Right lobe of liver (tissue), 6 donors: ENCODE results near the gene CX3CL1. TPM values are rescaled to one million over a fixed set of nuclear protein-coding genes. Genes with fewer than 3 reads are reported as not detected.

Source experiments
- ATAC-seq, 4 donors: fragments of 200-7000 bp; cut with Tn5 transposase; one replicate each; pipeline ENCODE4 v1.9.1; 2020; ENCODE audit warnings: mild to moderate bottlenecking in 4 of 4, moderate library complexity in 4 of 4
- DNase-seq, 3 donors: peaks; one replicate each; pipeline ENCODE4 v3.0.0-alpha.2; 2020
- H3K27ac ChIP-seq, 3 donors: fragments of 200-600 bp; one replicate each; pipeline ENCODE4 v1.8.0; 2022
- H3K27me3 ChIP-seq, 2 donors: fragments of 200-600 bp; one replicate each; pipeline ENCODE4 v1.8.0; 2022
- H3K36me3 ChIP-seq, 4 donors: fragments of 200-600 bp; sonication (generic) in 1 of 4; one replicate each; pipeline versions ENCODE4 v1.5.1 to v1.8.0; 2017 to 2022; ENCODE audit warnings: control low read depth in 1 of 4
- H3K4me1 ChIP-seq, 4 donors: fragments of 200-600 bp; sonication (generic) in 1 of 4; one replicate each; pipeline versions ENCODE4 v1.5.1 to v1.8.0; 2017 to 2022; ENCODE audit warnings: control low read depth in 1 of 4
- H3K4me3 ChIP-seq, 3 donors: fragments of 200-600 bp; one replicate each; pipeline ENCODE4 v1.8.0; 2022
- H3K9me3 ChIP-seq, 4 donors: fragments of 200-600 bp; sonication (generic) in 1 of 4; one replicate each; pipeline versions ENCODE4 v1.5.1 to v1.8.0; 2017 to 2022; ENCODE audit warnings: control low read depth in 1 of 4
- POLR2A ChIP-seq: fragments of 450-650 bp; IDR thresholded peaks from one replicate; pipeline ENCODE4 v1.6.1; 2017; ENCODE audit warnings: antibody characterized with exemption, mild to moderate bottlenecking
- WGBS: methylation state at CpG from one replicate; pipeline ENCODE4 v1.1.6; 2018; ENCODE audit warnings: low coverage, low lambda C conversion rate; ENCODE audit not compliant: insufficient coverage; ENCODE audit errors: missing lambda C conversion rate; 5-methylcytosine and 5-hydroxymethylcytosine counted together
- intact Hi-C, 2 donors: fragments of 100-400 bp; cut with DNase I; formaldehyde crosslinking; loops; one replicate each; pipeline versions ENCODE4 v1.11.2 to v1.14.1; 2022
- total RNA-seq, 6 experiments: library from RNA; depleted of rRNA in 2 of 6; stranded (reverse); fragments of >200 nt in 2 of 6; fragmentation: NEBNext Ultra II Directional in 3 of 6; extraction: Animal tissue kit (Norgen Biotek cat#: 25700) in 3 of 6; gene quantifications; one replicate each; pipeline versions ENCODE4 v1.1.0 to v1.2.4, GENCODE V29; 2016 to 2023
- TF ChIP-seq, protein P1 (sequence below), 4 donors: fragments of 200-600 bp in 3 of 4; fragments of 450-650 bp in 1 of 4; IDR thresholded peaks; one replicate each; pipeline versions ENCODE4 v1.5.1 to v1.8.0; 2016 to 2022; ENCODE audit warnings: antibody characterized with exemption in 4 of 4, mild to moderate bottlenecking in 2 of 4
- donor health status: DM: no; HTN: yes; CAD: no.
- donor health status: DM: no; HTN: no; CAD: no.
- donor health status: DM: no; HTN: no; CAD: no.
- donor health status: DM: no; HTN: yes; CAD: no.
- donor health status: DM: no; HTN: yes; CAD: no.

CX3CL1 gene
- total RNA-seq, 6 experiments from 2014 or later = 3.3 to 20.5 (median 9.8) TPM

GRCh38 chr16:57345666-57346204 is 26.6 kb upstream of the CX3CL1 start:
- DNase-seq = no peak
- H3K27me3 ChIP-seq = no peaks in the 10 kb centered on the region
- H3K4me3 ChIP-seq = no peak overlapping the region
- 81% methylated on average over 3 of the region's 3 CpGs for WGBS
- no peak for TF ChIP-seq POLR2A
- TF ChIP-seq, protein P1, sequence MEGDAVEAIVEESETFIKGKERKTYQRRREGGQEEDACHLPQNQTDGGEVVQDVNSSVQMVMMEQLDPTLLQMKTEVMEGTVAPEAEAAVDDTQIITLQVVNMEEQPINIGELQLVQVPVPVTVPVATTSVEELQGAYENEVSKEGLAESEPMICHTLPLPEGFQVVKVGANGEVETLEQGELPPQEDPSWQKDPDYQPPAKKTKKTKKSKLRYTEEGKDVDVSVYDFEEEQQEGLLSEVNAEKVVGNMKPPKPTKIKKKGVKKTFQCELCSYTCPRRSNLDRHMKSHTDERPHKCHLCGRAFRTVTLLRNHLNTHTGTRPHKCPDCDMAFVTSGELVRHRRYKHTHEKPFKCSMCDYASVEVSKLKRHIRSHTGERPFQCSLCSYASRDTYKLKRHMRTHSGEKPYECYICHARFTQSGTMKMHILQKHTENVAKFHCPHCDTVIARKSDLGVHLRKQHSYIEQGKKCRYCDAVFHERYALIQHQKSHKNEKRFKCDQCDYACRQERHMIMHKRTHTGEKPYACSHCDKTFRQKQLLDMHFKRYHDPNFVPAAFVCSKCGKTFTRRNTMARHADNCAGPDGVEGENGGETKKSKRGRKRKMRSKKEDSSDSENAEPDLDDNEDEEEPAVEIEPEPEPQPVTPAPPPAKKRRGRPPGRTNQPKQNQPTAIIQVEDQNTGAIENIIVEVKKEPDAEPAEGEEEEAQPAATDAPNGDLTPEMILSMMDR (IDR thresholded peaks at IDR 0.05) = no peak
- no peaks in the 10 kb centered on the region for H3K4me1 ChIP-seq
- H3K9me3 ChIP-seq = no peaks in the 10 kb centered on the region
- intact Hi-C loops = no loop called here
- H3K27ac ChIP-seq = no peak overlapping the region
- H3K36me3 ChIP-seq = no peaks in the 10 kb centered on the region
- ATAC-seq = no peak

DNA sequence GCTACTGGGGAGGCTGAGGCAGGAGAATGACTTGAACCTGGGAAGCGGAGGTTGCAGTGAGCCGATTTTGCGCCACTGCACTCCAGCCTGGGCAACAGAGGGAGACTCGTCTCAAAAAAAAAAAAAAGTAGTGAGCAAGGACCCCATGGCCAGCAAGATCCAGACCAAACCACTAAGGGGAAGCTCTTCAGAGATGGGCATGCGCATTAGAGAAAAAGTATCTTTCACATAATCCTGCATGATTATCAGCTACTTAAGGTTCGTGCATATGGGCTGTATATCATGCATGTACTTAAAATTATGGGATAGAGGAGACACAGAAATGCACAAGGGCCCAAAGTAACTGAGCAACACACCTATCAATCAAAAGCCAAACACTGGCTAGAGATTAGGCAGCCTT is 24.4 kb upstream of the CX3CL1 start:
- no peaks in the 10 kb centered on the region for H3K9me3 ChIP-seq
- no peaks in the 10 kb centered on the region for H3K36me3 ChIP-seq
- H3K27me3 ChIP-seq = no peaks in the 10 kb centered on the region
- H3K27ac ChIP-seq = no peak overlapping the region
- H3K4me3 ChIP-seq = no peak overlapping the region
- DNase-seq (no peak), ATAC-seq (no peak)
- WGBS = 89% methylated on average over 6 of the region's 6 CpGs
- intact Hi-C loops = no loop called here
- no peaks in the 10 kb centered on the region for H3K4me1 ChIP-seq
- no peak for TF ChIP-seq POLR2A
- TF ChIP-seq, protein P1 (IDR thresholded peaks at IDR 0.05) = no peak

DNA sequence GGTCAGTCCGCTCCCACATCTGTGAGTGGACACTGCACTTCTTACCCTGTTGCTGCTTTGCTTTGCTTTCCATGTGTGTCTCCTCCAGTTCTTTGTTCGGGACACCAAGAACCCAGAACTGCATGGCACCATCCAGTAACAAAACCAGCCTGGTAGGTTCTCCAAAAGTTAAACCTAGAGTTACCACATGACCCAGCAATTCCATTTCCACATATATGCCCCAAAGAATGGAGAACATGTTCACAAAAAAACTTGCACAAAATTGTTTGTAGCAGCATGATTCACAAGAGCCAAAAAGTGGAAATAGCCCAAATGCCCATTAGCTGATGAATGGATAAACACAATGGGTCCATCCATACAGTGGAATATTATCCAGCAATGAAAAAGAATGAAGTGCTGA is 24.0 kb upstream of the CX3CL1 start:
- intact Hi-C loops = no loop called here
- H3K4me3 ChIP-seq = no peak overlapping the region
- DNase-seq = no peak
- H3K4me1 ChIP-seq = no peaks in the 10 kb centered on the region
- ATAC-seq = peak in 2 of 4 donors; percentile 39 to 45
- H3K27me3 ChIP-seq = no peaks in the 10 kb centered on the region
- H3K27ac ChIP-seq = no peak overlapping the region
- H3K36me3 ChIP-seq = no peaks in the 10 kb centered on the region
- WGBS = 84% methylated on average over 2 of the region's 2 CpGs
- no peak for TF ChIP-seq POLR2A
- TF ChIP-seq, protein P1 (IDR thresholded peaks at IDR 0.05) = no peak
- no peaks in the 10 kb centered on the region for H3K9me3 ChIP-seq

DNA sequence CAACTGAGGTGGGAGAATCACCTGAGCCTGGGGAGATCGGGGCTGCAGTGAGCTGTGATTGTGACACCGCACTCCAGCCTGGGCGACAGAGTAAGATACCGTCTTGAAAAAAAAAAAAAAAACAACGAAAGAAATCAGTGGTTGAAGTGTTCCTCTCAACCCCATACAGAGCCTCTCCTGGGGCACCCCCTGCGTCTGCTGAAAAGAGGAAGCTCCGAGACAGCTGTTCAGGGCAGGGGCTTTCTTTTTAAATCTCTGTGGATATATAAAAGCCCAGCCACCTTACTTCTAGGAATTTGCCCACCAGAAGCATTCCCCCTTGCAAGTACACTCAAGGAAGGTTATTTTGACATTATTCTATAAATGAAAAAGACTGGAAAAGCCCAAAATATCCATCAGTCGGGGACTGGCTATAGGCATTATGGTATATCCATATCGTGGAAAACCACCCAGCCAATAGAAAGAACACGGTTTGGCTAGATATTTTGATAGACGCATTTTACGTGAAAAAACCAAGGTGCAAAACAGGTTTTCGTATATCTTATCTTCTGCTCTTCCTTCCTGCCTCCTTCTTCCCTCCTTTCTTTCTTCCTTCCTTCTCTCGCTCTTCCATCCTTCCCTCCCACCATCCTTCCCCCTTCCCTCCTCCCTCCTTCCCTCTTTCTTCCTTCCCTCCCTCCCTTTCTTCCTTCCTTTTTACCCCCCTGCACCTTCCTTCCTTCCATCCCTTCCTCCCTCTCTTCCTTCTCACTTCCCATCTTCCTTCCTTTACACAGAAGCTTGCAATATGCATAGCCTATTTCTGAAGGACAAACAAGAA is 22.9 kb upstream of the CX3CL1 start:
- intact Hi-C loops = no loop called here
- no peaks in the 10 kb centered on the region for H3K4me1 ChIP-seq
- no peaks in the 10 kb centered on the region for H3K27me3 ChIP-seq
- H3K27ac ChIP-seq = no peak overlapping the region
- no peak overlapping the region for H3K4me3 ChIP-seq
- 34% methylated on average over 12 of the region's 14 CpGs for WGBS
- ATAC-seq (peak in 2 of 4 donors; percentile 17 to 37), DNase-seq (no peak)
- TF ChIP-seq POLR2A = no peak
- TF ChIP-seq, protein P1 (IDR thresholded peaks at IDR 0.05) = no peak
- no peaks in the 10 kb centered on the region for H3K9me3 ChIP-seq
- H3K36me3 ChIP-seq = no peaks in the 10 kb centered on the region
